Smooth muscle cell (in vitro differentiated cells): ENCODE results near the gene FCHSD1. TPM values are rescaled to one million over a fixed set of nuclear protein-coding genes. Genes with fewer than 3 reads are reported as not detected.

Experiments
- DNase-seq: peaks from one replicate; lab custom pipeline; 2025; ENCODE audit not compliant: unreplicated experiment; lab: John Stamatoyannopoulos, UW
- H2AFZ ChIP-seq: fragments of 200-600 bp; sonication (generic); 2 replicates; pipeline ENCODE4 v1.6.0; 2016; ENCODE audit warnings: antibody characterized with exemption, low read depth, mild to moderate bottlenecking
- H3F3A ChIP-seq: fragments of 200-600 bp; sonication (generic); 2 replicates; pipeline ENCODE4 v1.6.0; 2017; ENCODE audit warnings: antibody characterized with exemption, low read depth
- H3K27ac ChIP-seq: fragments of 200-600 bp; sonication (generic); 2 replicates; pipeline ENCODE4 v1.5.1; 2016; ENCODE audit warnings: low read depth, mild to moderate bottlenecking
- H3K27me3 ChIP-seq: fragments of 200-600 bp; sonication (generic); 2 replicates; pipeline ENCODE4 v1.6.1; 2016; ENCODE audit warnings: low read depth, mild to moderate bottlenecking
- H3K36me3 ChIP-seq: fragments of 200-600 bp; sonication (generic); 2 replicates; pipeline ENCODE4 v1.5.1; 2016; ENCODE audit warnings: low read depth
- H3K4me1 ChIP-seq: fragments of 200-600 bp; sonication (generic); 2 replicates; pipeline ENCODE4 v1.5.1; 2016; ENCODE audit warnings: low read depth
- H3K4me2 ChIP-seq: fragments of 200-600 bp; sonication (generic); 2 replicates; pipeline ENCODE4 v1.6.0; 2016; ENCODE audit warnings: mild to moderate bottlenecking
- H3K4me3 ChIP-seq: fragments of 200-600 bp; sonication (generic); 2 replicates; pipeline ENCODE4 v1.5.1; 2016; ENCODE audit warnings: mild to moderate bottlenecking
- H3K79me2 ChIP-seq: fragments of 200-600 bp; sonication (generic); 2 replicates; pipeline ENCODE4 v1.6.0; 2016; ENCODE audit warnings: low read depth, mild to moderate bottlenecking
- H3K9ac ChIP-seq: fragments of 200-600 bp; sonication (generic); 2 replicates; pipeline ENCODE4 v1.6.0; 2016; ENCODE audit warnings: low read depth
- H3K9me3 ChIP-seq: fragments of 200-600 bp; sonication (generic); replicated peaks from 2 replicates; pipeline ENCODE4 v1.5.1; 2016; ENCODE audit warnings: low read depth
- H4K20me1 ChIP-seq: fragments of 200-600 bp; sonication (generic); 2 replicates; pipeline ENCODE4 v1.6.0; 2016; ENCODE audit warnings: low read depth
- WGBS: methylation state at CpG from one replicate; pipeline ENCODE4 v1.1.7; 2016; ENCODE audit warnings: low lambda C conversion rate; 5-methylcytosine and 5-hydroxymethylcytosine counted together
- polyA plus RNA-seq: library from polyadenylated mRNA; unstranded; fragments of >200 nt; fragmentation: Nextera tagmentation; extraction: Ambion mirVana; gene quantifications from 2 replicates; pipeline ENCODE4 v1.2.1, GENCODE V29; 2016
- total RNA-seq: library from RNA; depleted of rRNA; stranded (reverse); fragments of >200 nt; gene quantifications from 2 replicates; pipeline ENCODE4 v1.2.3, GENCODE V29; 2014
- TF ChIP-seq, protein P1 (sequence below): fragments of 200-600 bp; sonication (generic); IDR thresholded peaks from 2 replicates; pipeline ENCODE4 v1.5.1; 2017; ENCODE audit warnings: borderline replicate concordance, mild to moderate bottlenecking, antibody characterized with exemption; ENCODE audit not compliant: insufficient read depth, poor library complexity, severe bottlenecking

FCHSD1 gene
- total and polyA plus RNA-seq, 2 experiments from 2014 or later, result 15.7 to 16.4 TPM

DNA sequence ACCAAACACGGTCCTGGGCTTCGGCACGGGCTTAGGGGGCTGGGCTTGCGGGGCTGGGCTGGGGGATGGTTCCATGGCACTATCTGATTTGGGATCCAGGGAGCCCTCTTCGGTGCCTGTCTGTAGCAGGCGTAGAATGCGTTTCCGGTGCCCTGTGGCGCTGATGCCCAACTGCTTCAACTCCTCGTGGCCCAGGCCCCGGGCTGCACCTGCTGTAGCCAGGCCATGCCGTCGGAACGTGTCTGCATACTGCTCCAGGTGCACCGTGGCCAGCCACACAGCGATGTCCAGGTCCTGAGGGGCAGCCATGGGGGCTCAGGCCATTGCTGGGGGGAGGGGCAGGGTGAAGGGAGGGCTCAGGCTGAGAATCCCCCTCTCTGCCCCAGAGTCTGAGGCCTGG is 29.0 kb upstream of the FCHSD1 start:
- Histone ChIP-seq H3K27me3 (no peaks in the 10 kb centered on the region), H3K79me2 (no peaks in the 10 kb centered on the region), H2AFZ (no peak overlapping the region), H3K4me2 (peak overlapping the region; percentile 76), H3K4me1 (peaks cover 27% of the 10 kb centered on the region), H3F3A (peaks cover 5% of the 10 kb centered on the region), H3K27ac (peak overlapping the region; percentile 90), H3K36me3 (no peaks in the 10 kb centered on the region), H3K9me3 (no peaks in the 10 kb centered on the region), H3K4me3 (no peak overlapping the region), H3K9ac (no peak overlapping the region), H4K20me1 (no peaks in the 10 kb centered on the region)
- DNase-seq, result no peak
- 96% methylated on average over 10 of the region's 16 CpGs for WGBS
- TF ChIP-seq, protein P1, sequence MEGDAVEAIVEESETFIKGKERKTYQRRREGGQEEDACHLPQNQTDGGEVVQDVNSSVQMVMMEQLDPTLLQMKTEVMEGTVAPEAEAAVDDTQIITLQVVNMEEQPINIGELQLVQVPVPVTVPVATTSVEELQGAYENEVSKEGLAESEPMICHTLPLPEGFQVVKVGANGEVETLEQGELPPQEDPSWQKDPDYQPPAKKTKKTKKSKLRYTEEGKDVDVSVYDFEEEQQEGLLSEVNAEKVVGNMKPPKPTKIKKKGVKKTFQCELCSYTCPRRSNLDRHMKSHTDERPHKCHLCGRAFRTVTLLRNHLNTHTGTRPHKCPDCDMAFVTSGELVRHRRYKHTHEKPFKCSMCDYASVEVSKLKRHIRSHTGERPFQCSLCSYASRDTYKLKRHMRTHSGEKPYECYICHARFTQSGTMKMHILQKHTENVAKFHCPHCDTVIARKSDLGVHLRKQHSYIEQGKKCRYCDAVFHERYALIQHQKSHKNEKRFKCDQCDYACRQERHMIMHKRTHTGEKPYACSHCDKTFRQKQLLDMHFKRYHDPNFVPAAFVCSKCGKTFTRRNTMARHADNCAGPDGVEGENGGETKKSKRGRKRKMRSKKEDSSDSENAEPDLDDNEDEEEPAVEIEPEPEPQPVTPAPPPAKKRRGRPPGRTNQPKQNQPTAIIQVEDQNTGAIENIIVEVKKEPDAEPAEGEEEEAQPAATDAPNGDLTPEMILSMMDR, result no peak

DNA sequence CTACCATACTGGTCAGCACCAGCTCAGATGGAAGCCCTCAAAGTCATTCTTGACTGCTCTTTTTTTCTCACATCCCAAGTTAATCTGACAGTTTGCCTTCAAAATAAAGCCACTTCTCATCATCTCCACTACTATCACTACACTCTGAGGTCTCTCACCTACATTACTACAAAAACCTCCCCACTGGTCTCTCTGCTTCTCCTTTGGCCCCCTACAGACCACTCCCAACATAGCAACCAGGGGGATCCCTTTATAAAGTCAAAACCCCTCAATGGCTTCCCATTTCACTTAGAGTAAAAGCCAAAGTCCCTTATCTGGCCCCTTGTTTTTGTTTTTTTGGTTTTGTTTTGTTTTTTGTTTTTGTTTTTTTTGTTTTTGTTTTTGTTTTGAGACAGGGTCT is 26.2 kb upstream of the FCHSD1 start:
- Histone ChIP-seq H3K79me2 (no peaks in the 10 kb centered on the region), H3K4me3 (no peak overlapping the region), H3K9me3 (no peaks in the 10 kb centered on the region), H3K27ac (no peak overlapping the region), H3K27me3 (no peaks in the 10 kb centered on the region), H3K36me3 (no peaks in the 10 kb centered on the region), H2AFZ (no peak overlapping the region), H3F3A (no peaks in the 10 kb centered on the region), H3K9ac (no peak overlapping the region), H4K20me1 (no peaks in the 10 kb centered on the region), H3K4me1 (peaks cover 16% of the 10 kb centered on the region), H3K4me2 (no peak overlapping the region)
- no peak for DNase-seq
- TF ChIP-seq, protein P1, result peak; percentile 24

DNA sequence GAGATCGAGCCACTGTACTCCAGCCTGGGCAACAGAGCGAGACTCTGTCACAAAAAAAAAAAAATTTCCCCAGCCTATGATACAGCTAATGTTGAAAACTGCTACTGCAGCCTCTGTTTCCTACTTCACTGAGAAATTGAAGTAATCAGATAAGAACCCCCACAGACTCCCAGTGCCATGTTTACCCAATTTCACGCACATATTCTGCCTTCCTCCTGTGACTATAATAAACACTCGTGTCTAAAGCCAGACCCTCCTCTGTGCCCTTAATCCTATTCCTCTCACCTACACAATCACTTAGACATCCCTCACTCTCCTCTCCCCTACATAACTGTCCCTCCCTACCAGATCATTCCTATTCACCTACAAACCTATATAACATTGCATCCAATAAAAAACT is 24.5 kb upstream of the FCHSD1 start:
- Histone ChIP-seq H3K79me2 (no peaks in the 10 kb centered on the region), H3K4me2 (no peak overlapping the region), H3K9ac (no peak overlapping the region), H2AFZ (no peak overlapping the region), H3K36me3 (no peaks in the 10 kb centered on the region), H3K9me3 (no peaks in the 10 kb centered on the region), H3K4me3 (no peak overlapping the region), H3K27ac (no peak overlapping the region), H3F3A (no peaks in the 10 kb centered on the region), H3K27me3 (no peaks in the 10 kb centered on the region), H3K4me1 (peaks cover 3% of the 10 kb centered on the region), H4K20me1 (no peaks in the 10 kb centered on the region)
- DNase-seq, result no peak
- TF ChIP-seq, protein P1, result no peak
- WGBS, result 96% methylated on average over 4 of the region's 4 CpGs

DNA sequence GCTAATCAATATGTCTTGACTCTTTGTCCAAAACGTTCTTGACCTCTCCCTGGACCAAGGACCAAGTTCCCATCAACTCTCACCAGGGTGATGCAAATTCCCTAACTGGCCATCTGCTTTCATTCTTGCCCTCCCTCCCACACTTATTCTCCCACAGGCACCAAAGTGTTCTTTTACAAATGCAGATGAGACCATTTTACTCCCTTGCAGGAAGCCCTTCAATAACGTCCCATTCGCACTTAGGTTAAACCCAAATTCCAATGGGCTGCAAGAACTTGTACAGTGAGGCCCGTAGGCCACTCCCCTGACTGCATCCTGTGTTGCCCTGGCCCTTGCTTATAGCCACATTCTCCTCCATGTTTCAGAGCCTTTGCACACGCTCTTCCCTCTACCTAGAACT is 23.5 kb upstream of the FCHSD1 start:
- Histone ChIP-seq H3K9me3 (no peaks in the 10 kb centered on the region), H3K4me2 (no peak overlapping the region)
- TF ChIP-seq, protein P1, result no peak

More for the DNA sequence above, 23.5 kb upstream of the FCHSD1 start:
- Histone ChIP-seq H3K36me3 (no peaks in the 10 kb centered on the region), H3K4me1 (no peaks in the 10 kb centered on the region), H3K9ac (no peak overlapping the region), H2AFZ (no peak overlapping the region), H3K4me3 (no peak overlapping the region), H3K27ac (no peak overlapping the region), H3F3A (no peaks in the 10 kb centered on the region), H3K27me3 (no peaks in the 10 kb centered on the region), H3K79me2 (no peaks in the 10 kb centered on the region), H4K20me1 (no peaks in the 10 kb centered on the region)
- 70% methylated on average over 5 of the region's 5 CpGs for WGBS
- no peak for DNase-seq
